Upper lobe of left lung (tissue), 4 donors: ENCODE data around the gene TMEM271.

Source experiments
- EP300 ChIP-seq, 4 donors: sonication (generic); formaldehyde crosslinking; IDR thresholded peaks; one replicate each; pipeline ENCODE4 v1.5.1; 2017; ENCODE audit warnings: antibody characterized with exemption in 4 of 4, control low read depth in 2 of 4
- POLR2A ChIP-seq, 4 donors: fragments of 450-650 bp; IDR thresholded peaks; one replicate each; pipeline ENCODE4 v1.5.1; 2016 to 2017; ENCODE audit warnings: antibody characterized with exemption in 4 of 4, mild to moderate bottlenecking in 2 of 4
- TF ChIP-seq, protein P1 (sequence below), 6 experiments: fragments of 450-650 bp in 4 of 6; fragments of 200-600 bp in 2 of 6; sonication (generic) in 2 of 6; IDR thresholded peaks; one replicate each; pipeline ENCODE4 v1.5.1; 2016 to 2019; ENCODE audit warnings: antibody characterized with exemption in 6 of 6

DNA sequence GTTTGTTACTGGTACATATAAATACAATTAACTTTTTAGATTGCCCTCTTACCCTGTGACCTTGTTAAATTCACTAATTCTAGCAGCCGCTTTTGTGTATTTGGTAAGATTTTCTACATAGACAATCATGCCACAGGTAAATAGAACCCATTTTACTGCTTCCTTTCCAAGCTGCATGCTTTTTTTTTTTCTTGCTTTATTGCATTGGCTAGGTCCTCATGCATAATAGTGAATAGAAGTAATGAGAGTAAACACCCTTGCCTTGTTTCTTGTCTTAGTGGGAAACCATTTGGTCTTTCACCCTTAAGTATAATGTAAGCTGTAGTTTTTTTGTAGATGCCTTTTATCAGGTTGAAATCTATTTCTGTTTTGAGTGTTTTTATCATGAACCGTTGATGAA, 7.7 kb upstream of the TMEM271 start:
- TF ChIP-seq, protein P1, sequence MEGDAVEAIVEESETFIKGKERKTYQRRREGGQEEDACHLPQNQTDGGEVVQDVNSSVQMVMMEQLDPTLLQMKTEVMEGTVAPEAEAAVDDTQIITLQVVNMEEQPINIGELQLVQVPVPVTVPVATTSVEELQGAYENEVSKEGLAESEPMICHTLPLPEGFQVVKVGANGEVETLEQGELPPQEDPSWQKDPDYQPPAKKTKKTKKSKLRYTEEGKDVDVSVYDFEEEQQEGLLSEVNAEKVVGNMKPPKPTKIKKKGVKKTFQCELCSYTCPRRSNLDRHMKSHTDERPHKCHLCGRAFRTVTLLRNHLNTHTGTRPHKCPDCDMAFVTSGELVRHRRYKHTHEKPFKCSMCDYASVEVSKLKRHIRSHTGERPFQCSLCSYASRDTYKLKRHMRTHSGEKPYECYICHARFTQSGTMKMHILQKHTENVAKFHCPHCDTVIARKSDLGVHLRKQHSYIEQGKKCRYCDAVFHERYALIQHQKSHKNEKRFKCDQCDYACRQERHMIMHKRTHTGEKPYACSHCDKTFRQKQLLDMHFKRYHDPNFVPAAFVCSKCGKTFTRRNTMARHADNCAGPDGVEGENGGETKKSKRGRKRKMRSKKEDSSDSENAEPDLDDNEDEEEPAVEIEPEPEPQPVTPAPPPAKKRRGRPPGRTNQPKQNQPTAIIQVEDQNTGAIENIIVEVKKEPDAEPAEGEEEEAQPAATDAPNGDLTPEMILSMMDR (IDR thresholded peaks at IDR 0.05): no peak
- TF ChIP-seq POLR2A (IDR thresholded peaks at IDR 0.05) (no peak), EP300 (IDR thresholded peaks at IDR 0.05) (no peak)
